HepG2 (cell line): ENCODE results near the gene NBPF3. TPM values are rescaled to one million over a fixed set of nuclear protein-coding genes. Genes with fewer than 3 reads are reported as not detected.

Experiments used
- FOXC1 ChIP-seq: sonication (generic); formaldehyde crosslinking; IDR thresholded peaks from 2 replicates; pipeline ENCODE4 v1.8.0; 2022; ENCODE audit warnings: mild to moderate bottlenecking, missing genetic modification reagents, borderline replicate concordance
- FOXO1 ChIP-seq: sonication (generic); formaldehyde crosslinking; IDR thresholded peaks from 2 replicates; pipeline ENCODE4 v1.4.0; 2020; ENCODE audit warnings: missing genetic modification reagents
- HNRNPUL1 ChIP-seq: fragments of 200-400 bp; formaldehyde crosslinking; IDR thresholded peaks from 2 replicates; pipeline ENCODE4 v1.6.1; 2017; ENCODE audit warnings: low read depth, mild to moderate bottlenecking, low read length, moderate library complexity
- HOXA3 ChIP-seq: sonication (generic); formaldehyde crosslinking; IDR thresholded peaks from 2 replicates; pipeline ENCODE4 v1.5.0; 2020; ENCODE audit warnings: missing genetic modification reagents
- KAT2B ChIP-seq: fragments of 150-350 bp; IDR thresholded peaks from 2 replicates; pipeline ENCODE4 v1.6.1; 2014; ENCODE audit warnings: low read depth, low read length, borderline replicate concordance
- MED1 ChIP-seq: sonication (generic); formaldehyde crosslinking; IDR thresholded peaks from 2 replicates; pipeline ENCODE4 v1.4.0; 2020; ENCODE audit warnings: missing genetic modification reagents
- MTA3 ChIP-seq: sonication (generic); formaldehyde crosslinking; IDR thresholded peaks from 2 replicates; pipeline ENCODE4 v1.4.0; 2020; ENCODE audit warnings: missing genetic modification reagents
- SMARCC2 ChIP-seq: fragments of 450-650 bp; IDR thresholded peaks from 2 replicates; pipeline ENCODE4 v1.6.1; 2017; ENCODE audit warnings: antibody characterized with exemption, mild to moderate bottlenecking
- SMYD3 ChIP-seq: sonication (generic); formaldehyde crosslinking; IDR thresholded peaks from 2 replicates; pipeline ENCODE4 v1.8.1; 2023; ENCODE audit warnings: mild to moderate bottlenecking, missing genetic modification reagents
- SNRNP70 ChIP-seq: fragments of 200-400 bp; formaldehyde crosslinking; IDR thresholded peaks from 2 replicates; pipeline ENCODE4 v1.6.1; 2017; ENCODE audit warnings: mild to moderate bottlenecking, low read depth, low read length, moderate library complexity
- TP53 ChIP-seq: sonication (generic); formaldehyde crosslinking; conservative IDR thresholded peaks from 2 replicates; pipeline ENCODE4 v1.4.0; 2020; ENCODE audit warnings: missing genetic modification reagents
- ZBTB8A ChIP-seq: sonication (generic); formaldehyde crosslinking; IDR thresholded peaks from 2 replicates; pipeline ENCODE4 v1.4.0; 2020; ENCODE audit warnings: mild to moderate bottlenecking, low read depth, missing genetic modification reagents, borderline replicate concordance
- ZNF101 ChIP-seq: sonication (generic); formaldehyde crosslinking; IDR thresholded peaks from 2 replicates; pipeline ENCODE4 v1.4.0; 2020; ENCODE audit warnings: mild to moderate bottlenecking, low read depth, missing genetic modification reagents, borderline replicate concordance
- ZNF20 ChIP-seq: sonication (generic); formaldehyde crosslinking; IDR thresholded peaks from 2 replicates; pipeline ENCODE4 v1.4.0; 2020; ENCODE audit warnings: mild to moderate bottlenecking, moderate library complexity, missing genetic modification reagents
- ZNF34 ChIP-seq: sonication (generic); formaldehyde crosslinking; IDR thresholded peaks from 2 replicates; pipeline ENCODE4 v1.4.0; 2020; ENCODE audit warnings: mild to moderate bottlenecking, missing genetic modification reagents, borderline replicate concordance
- ZNF607 ChIP-seq: sonication (generic); formaldehyde crosslinking; IDR thresholded peaks from 2 replicates; pipeline ENCODE4 v1.5.1; 2020; ENCODE audit warnings: missing genetic modification reagents, mild to moderate bottlenecking, borderline replicate concordance
- ZNF878 ChIP-seq: sonication (generic); formaldehyde crosslinking; IDR thresholded peaks from 2 replicates; pipeline ENCODE4 v1.8.1; 2023; ENCODE audit warnings: mild to moderate bottlenecking, missing genetic modification reagents, moderate library complexity
- ZSCAN22 ChIP-seq: sonication (generic); formaldehyde crosslinking; IDR thresholded peaks from 2 replicates; pipeline ENCODE4 v1.4.0; 2020; ENCODE audit warnings: mild to moderate bottlenecking, missing genetic modification reagents
- polyA plus RNA-seq, 8 experiments: library from polyadenylated mRNA; depleted of rRNA in 3 of 8; stranded (reverse) in 7 of 8; unstranded in 1 of 8; fragments of >200 nt; fragmentation: Illumina TruSeq in 4 of 8; extraction: Trizol in 4 of 8; gene quantifications; 2 replicates each; pipeline versions ENCODE4 v1.2.1 to v1.2.3, GENCODE V29; 2011 to 2016; ENCODE audit warnings: low read depth in 4 of 8, missing spikeins in 1 of 8, mixed read lengths in 1 of 8; ENCODE audit not compliant: insufficient read depth in 1 of 8
- total RNA-seq, 5 experiments: library from RNA; depleted of rRNA; stranded (reverse); fragments of >200 nt; fragmentation: Illumina TruSeq; extraction: Trizol; gene quantifications; 2 replicates each; pipeline ENCODE4 v1.2.3, GENCODE V29; 2016; ENCODE audit warnings: low read depth in 1 of 5
- TF ChIP-seq, protein P1 (sequence below): sonication (generic); formaldehyde crosslinking; IDR thresholded peaks from 2 replicates; pipeline ENCODE4 v1.5.0; 2020; ENCODE audit warnings: missing genetic modification reagents
- TF ChIP-seq, protein P2 (sequence below): sonication (generic); formaldehyde crosslinking; IDR thresholded peaks from 2 replicates; pipeline ENCODE4 v1.9.0; 2022; ENCODE audit warnings: low read depth, missing genetic modification reagents
- TF ChIP-seq, protein P3 (sequence below): sonication (generic); formaldehyde crosslinking; IDR thresholded peaks from 2 replicates; pipeline ENCODE4 v1.5.0; 2020; ENCODE audit warnings: mild to moderate bottlenecking, missing genetic modification reagents
- TF ChIP-seq, protein P4 (sequence below): IDR thresholded peaks from 2 replicates; pipeline ENCODE4 v1.6.1; 2016; ENCODE audit warnings: missing biosample characterization, missing genetic modification reagents, low read depth

The NBPF3 gene
- total and polyA plus RNA-seq, 2 of the 13 experiments (the other 11 are each of a cell fraction or from before 2014, with no cell fraction given), result 3.5 to 4.9 TPM

DNA sequence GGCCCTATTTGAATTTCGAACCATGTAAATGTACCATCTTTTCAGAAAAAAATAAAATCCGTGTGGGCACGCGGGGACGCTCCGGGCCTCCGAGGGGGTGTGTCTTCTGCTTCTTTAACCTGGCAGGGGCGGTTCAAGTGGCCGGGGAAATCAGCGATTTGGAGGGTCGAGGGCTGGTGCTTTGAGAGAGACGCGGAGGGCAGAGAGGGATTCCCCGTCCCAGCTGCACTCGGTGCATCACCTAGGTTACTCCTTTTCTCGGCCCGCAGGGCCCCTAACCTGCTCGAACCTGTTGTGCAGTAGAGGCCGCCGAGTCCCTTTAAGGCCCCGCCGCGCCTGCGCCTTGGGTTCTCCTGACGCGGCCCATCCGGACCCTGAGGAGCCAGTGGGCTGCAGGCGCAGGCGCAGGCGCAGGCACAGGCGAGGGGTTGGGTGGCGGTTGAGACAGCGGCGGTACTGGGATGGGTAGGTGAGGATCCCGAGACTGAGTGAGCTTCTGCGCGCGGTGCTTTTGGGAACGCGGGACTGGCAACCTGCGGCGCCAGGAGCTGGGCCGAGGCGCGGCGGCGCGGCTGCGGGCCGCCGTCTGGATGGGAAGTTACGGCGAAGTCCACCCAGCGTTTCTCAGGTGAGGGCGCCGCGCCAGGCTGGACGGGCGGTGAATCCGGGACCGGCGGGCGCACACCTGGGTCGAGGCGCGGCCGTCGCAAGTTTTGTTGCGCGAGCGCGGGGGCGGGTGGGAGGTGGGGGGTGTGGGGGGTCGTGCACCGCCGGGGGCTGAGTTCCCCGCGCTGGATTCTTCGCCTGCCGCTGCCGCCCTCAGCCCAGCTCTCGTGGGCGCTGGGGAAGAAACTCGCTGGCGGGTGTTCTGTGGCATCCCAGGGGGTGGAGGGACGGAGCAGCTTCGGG, at the start of gene NBPF3 (continued):
- TF ChIP-seq, protein P1, sequence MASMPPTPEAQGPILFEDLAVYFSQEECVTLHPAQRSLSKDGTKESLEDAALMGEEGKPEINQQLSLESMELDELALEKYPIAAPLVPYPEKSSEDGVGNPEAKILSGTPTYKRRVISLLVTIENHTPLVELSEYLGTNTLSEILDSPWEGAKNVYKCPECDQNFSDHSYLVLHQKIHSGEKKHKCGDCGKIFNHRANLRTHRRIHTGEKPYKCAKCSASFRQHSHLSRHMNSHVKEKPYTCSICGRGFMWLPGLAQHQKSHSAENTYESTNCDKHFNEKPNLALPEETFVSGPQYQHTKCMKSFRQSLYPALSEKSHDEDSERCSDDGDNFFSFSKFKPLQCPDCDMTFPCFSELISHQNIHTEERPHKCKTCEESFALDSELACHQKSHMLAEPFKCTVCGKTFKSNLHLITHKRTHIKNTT, result no peak
- no peak for TF ChIP-seq ZBTB8A
- TF ChIP-seq SMARCC2, result no peak
- no peak for TF ChIP-seq FOXO1 (CRISPR knock-in tag)
- no peak for TF ChIP-seq MED1 (CRISPR knock-in tag)
- TF ChIP-seq, protein P2, sequence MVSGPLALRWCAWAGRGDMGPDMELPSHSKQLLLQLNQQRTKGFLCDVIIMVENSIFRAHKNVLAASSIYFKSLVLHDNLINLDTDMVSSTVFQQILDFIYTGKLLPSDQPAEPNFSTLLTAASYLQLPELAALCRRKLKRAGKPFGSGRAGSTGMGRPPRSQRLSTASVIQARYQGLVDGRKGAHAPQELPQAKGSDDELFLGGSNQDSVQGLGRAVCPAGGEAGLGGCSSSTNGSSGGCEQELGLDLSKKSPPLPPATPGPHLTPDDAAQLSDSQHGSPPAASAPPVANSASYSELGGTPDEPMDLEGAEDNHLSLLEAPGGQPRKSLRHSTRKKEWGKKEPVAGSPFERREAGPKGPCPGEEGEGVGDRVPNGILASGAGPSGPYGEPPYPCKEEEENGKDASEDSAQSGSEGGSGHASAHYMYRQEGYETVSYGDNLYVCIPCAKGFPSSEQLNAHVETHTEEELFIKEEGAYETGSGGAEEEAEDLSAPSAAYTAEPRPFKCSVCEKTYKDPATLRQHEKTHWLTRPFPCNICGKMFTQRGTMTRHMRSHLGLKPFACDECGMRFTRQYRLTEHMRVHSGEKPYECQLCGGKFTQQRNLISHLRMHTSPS, result no peak
- no peak for TF ChIP-seq ZNF34
- TF ChIP-seq TP53 (CRISPR knock-in tag), result no peak
- TF ChIP-seq KAT2B, result no peak
- TF ChIP-seq ZNF878, result no peak
- TF ChIP-seq ZSCAN22 (CRISPR knock-in tag), result no peak
- TF ChIP-seq HOXA3 (CRISPR knock-in tag), result peak; percentile 40; the same call in 1 of the 2 replicates
- no peak for TF ChIP-seq SMYD3 (CRISPR knock-in tag)
- no peak for TF ChIP-seq ZNF101 (CRISPR knock-in tag)
- TF ChIP-seq SNRNP70, result no peak
- TF ChIP-seq, protein P3, sequence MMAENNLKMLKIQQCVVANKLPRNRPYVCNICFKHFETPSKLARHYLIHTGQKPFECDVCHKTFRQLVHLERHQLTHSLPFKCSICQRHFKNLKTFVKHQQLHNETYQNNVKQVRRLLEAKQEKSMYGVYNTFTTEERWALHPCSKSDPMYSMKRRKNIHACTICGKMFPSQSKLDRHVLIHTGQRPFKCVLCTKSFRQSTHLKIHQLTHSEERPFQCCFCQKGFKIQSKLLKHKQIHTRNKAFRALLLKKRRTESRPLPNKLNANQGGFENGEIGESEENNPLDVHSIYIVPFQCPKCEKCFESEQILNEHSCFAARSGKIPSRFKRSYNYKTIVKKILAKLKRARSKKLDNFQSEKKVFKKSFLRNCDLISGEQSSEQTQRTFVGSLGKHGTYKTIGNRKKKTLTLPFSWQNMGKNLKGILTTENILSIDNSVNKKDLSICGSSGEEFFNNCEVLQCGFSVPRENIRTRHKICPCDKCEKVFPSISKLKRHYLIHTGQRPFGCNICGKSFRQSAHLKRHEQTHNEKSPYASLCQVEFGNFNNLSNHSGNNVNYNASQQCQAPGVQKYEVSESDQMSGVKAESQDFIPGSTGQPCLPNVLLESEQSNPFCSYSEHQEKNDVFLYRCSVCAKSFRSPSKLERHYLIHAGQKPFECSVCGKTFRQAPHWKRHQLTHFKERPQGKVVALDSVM (CRISPR knock-in tag), result peak; percentile 45; the same call in 1 of the 2 replicates
- TF ChIP-seq, protein P4, sequence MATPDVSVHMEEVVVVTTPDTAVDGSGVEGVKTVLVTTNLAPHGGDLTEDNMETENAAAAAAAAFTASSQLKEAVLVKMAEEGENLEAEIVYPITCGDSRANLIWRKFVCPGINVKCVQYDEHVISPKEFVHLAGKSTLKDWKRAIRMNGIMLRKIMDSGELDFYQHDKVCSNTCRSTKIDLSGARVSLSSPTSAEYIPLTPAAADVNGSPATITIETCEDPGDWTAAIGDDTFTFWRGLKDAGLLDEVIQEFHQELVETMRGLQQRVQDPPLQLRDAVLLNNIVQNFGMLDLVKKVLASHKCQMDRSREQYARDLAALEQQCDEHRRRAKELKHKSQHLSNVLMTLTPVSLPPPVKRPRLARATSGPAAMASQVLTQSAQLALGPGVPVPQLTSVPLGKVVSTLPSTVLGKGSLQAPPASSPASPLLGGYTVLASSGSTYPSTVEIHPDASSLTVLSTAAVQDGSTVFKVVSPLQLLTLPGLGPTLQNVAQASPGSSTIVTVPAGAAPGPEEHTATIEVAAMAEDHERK (CRISPR knock-in tag), result no peak
- no peak for TF ChIP-seq ZNF20 (CRISPR knock-in tag)
- 0 out of 2 replicates have a peak, but pooled peaks have one; percentile 29 for TF ChIP-seq ZNF607 (CRISPR knock-in tag)
- peak; percentile 55; the same call in 1 of the 2 replicates for TF ChIP-seq FOXC1 (CRISPR knock-in tag)
- TF ChIP-seq HNRNPUL1, result no peak
- no peak for TF ChIP-seq MTA3 (CRISPR knock-in tag)
